HTERT RPE-1 (cell line): ENCODE results near the gene PRSS53.
"Not testable (repeated sequence)": the region's sequence is repeated elsewhere in the genome, so short reads cannot be mapped to it uniquely, and the experiment has no call there.

ENCODE experiments used
- in situ Hi-C: fragments of 300-500 bp; cut with MboI; formaldehyde crosslinking; loops from 4 replicates; pipeline ENCODE4 v1.14.3; 2020; ENCODE audit warnings: low sequenced_read_pairs

Gene PRSS53

DNA sequence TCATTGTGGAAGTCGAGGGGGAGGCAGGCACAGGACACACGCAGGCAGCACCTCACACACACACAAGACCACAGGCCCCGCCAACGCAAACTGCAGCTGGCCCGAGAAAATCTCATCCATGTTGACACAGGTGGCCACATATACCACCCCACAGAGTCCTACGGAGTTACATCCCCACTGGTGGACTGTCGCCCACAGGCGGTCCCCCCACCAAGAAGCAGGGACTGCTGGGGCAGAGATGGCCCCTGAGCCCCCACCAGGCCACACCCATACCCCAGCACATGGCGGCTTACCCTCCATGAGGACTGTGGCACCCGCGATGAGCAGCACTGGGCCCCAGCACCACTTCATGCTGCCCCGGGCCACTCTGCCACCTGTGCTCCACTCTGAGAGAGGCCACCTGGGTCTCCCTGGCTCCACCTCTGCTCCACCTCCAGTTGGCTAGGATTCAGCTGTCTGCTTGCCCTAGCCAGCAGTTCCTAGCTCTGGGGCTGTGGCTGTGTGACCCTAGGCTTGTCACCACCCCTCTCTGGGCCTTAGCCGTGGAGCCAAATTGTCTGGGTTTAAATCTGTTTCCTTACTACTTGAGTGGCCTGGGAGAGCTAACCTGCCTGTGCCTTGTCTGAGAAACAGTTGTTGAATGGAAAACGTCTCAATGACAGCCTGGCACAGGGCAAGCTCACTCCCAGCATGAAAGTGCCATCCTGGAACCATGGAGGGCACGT is at the start of gene PRSS53:
Gene PRSS53 (minus strand): TSS at position 485 of the 725 bp plus-strand sequence. CDS start 134 bp downstream, at position 351.
- in situ Hi-C loops = no loop called here

DNA sequence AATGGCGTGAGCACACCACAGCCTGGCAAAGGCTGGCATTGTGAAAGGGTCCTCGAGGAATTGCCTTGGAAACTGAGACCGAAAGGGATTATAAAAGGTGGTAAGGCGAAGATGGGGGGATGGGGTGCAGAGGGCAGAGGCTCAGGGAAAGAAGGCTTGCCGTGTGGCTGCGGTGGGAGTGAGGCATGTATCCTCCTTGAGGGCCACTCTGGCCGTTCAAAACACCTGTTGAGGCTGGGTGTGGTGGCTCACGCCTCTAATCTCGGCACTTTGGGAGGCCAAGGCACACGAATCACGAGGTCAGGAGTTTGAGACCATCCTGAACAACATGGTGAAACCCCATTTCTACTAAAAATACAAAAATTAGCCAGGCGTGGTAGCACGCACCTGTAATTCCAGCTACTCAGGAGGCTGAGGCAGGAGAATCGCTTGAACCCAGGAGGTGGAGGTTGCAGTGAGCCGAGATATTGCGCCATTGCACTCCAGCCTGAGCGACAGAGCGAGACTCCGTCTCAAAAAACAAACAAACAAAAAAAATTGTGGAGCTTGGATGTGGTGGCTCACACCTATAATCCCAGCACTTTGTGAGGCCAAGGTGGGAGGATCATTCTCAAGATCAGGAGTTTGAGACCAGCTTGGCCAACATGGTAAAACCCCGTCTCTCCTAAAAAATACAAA is 48.2 kb upstream of the PRSS53 start:
- in situ Hi-C loops = not testable (repeated sequence)

DNA sequence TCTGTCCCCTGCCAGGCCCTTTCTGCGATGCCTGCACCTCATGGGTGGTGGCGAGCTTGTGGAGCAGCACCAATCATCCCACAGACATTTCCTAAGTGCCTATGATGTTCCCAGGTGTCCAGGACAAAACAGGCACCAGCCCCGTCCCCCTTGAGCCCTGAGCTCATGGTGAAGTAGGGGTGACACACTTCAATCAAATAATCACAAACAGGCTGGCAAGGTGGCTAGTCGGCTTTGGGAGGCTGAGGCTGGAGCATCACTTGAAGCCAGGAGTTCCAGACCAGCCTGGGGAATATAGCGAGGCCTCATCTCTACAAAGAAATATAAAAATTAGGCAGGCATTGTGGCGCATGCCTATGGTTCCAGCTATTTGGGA is 47.5 kb upstream of the PRSS53 start:
- in situ Hi-C loops = no loop called here

DNA sequence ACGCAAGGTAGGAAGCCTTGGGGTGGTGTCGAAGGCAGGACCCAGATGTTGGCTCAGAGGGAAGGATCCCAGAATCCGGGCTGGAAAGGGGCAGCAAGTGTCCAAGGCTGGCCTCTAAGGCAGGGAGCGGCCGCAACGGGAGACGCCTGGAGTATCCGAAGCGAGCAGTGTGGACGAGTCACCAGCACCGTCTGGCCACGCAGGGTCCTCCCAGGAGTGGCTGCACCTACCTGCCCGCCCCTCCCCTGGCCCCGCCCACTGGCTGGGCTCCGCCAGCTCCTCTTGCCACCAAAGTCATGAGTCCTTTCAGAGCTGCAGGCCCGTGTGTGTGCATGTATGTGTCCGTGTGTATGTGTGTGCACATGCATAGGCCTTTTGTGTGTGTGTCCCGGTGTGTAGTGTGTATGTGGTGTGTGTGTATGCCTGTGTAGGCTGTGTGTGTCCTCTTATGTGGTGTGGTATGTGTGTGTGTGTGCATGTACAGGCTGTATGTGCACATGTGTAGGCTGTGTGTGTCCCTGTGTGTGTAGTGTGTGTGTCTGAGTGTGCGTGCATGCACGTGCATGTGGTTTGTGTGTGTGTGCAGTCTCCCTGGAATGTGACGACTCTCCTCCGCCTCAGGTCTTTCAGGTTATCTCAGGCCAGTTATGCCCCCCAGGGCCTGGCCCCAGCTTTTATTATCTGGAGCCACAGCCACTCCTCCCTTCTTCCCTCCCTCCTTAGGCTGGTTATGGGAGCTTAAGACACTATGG is 47.0 kb upstream of the PRSS53 start, which contains the start of gene PRSS8:
Gene PRSS8 (minus strand): TSS at position 193 of the 752 bp plus-strand sequence. CDS start 229 bp downstream, outside the sequence.
- in situ Hi-C loops = no loop called here

DNA sequence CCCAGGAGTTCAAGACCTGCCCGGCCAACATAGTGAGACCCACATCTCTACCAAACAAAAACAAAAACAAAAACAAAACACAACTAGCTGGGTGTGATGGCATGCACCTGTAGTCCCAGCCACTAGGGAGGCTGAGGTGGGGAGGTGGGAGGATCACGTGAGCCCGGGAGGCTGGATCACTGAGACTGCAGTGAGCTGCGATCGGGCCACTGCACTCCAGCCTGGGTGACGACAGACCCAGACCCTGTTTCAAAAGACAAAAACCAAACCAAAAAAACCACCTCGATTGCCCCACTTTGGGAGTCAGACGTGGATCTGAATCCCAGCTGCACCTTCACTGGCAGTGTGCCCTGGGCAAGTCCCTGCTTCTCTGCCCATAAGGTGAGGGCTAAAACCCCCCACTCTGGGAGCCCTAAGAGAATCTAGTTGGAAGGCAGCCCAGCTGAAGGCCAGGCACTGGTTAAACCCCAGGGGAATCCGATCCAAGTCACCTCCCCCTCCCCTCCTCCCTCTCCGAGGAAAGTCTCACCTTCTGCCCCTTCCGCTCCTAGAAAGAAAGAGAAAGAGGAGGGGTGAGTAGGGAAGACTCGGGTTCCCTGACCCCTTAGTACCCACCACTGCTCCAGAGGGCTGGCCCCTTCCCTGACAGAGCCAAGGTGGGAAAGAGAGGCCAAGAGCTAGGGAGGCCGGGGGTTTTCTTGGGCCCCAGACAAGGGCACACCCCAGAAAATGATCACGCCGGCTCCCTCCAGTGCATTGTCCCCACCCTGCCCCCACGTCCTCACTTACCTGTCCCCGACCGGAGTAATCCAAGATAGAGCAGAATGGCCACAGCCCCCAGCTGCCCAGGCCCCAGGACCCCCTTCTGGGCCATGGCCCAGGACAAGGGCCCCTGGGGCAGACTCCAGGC is 46.1 kb upstream of the PRSS53 start:
- in situ Hi-C loops = no loop called here

DNA sequence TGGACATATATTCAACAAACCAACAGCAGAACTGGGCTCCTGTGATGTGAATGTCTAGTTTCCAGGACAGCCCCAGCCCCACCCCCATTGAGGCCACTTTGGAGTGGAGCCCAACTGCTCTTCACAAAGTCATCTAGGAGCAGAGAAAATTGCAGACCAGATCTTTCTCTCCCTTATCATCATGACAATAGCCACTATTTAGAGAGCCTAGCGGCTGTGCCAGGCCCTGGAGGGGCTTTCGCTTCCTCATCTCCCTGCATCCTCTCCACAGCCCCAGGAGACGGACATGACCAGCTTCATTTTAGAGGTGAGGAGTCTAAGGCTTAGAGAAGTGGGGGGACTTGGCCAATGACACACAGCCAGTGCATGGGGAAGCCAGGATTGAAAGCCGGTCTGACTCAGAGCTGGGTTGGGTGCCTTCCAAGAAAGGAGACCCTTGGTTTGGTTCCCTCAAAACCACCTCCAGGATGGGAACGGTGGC is 45.4 kb upstream of the PRSS53 start:
- in situ Hi-C loops = no loop called here

DNA sequence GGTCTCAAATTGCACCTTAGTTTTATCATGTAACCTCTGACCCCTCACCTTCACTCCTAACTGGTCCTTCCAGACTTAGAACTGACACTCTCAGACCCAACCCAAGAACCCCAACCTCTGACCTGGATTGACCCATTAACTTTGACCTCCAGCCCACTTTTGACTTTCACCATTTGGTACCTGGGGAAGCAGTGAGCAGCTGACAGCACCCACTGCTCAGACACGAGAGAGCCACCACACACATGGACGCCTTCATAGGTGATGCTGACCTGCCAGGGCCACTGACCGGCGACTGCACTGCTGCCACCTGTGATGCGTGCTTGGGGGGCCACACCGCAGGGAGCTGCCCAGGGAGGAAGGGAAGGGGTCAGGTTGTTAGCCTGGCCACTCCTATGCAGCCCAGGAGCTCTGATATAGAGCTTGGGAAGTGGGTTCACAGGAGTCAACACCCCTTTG is 44.3 kb upstream of the PRSS53 start:
- in situ Hi-C loops = no loop called here

DNA sequence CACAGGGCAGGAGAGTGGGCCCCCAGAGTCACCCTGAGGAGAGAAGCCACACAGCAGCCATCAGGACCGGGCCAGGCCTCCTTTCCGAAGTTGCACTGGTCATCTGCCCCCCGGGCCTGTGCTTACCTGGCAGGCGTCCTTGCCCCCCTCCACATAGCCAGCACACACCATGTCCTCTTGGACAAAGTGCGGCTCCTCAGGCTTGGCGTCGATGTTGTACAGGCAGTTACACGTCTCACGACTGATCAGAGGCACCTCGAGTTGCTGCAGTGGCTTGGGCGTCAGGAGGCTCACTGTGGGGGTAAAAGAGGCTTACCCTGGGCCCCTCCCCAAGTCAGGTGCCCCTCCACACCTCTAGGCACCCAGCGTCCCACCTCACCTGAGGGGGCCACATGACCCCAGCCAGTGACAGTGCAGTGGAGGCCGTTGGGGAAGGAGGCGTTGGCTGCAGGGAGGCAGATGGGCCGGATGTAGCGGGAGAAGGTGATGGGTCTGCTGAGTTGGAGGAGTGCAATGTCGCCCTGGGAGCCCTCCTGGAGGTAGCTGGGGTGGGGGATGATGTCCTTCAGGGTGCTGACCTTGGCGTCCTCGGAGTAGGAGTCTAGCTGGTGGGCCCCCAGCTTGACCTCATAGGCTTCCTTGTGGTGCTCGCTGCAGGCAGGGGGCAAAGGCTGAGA is 43.7 kb upstream of the PRSS53 start:
- in situ Hi-C loops = no loop called here

DNA sequence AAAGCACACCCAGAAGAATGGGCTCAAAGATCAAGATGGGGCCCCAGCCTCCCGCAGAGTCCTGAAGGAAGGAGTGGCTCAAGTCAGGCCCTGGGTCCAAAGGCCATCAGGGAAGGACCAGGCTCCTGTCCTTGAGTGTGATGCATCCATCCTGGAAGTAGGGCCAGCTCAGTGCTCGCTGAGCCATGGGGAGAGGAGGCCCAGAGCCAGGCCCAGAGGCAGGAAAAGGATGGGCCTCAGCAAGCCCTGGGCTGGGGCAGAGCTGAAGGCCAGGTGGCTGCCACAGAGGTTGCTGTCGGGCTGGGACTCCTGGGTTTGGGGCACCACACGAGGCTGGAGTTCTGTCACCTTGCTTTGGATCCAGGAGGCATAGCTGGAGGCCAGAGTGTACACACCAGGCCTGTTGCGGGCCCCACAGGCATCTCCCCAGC is 43.1 kb upstream of the PRSS53 start:
- in situ Hi-C loops = no loop called here

DNA sequence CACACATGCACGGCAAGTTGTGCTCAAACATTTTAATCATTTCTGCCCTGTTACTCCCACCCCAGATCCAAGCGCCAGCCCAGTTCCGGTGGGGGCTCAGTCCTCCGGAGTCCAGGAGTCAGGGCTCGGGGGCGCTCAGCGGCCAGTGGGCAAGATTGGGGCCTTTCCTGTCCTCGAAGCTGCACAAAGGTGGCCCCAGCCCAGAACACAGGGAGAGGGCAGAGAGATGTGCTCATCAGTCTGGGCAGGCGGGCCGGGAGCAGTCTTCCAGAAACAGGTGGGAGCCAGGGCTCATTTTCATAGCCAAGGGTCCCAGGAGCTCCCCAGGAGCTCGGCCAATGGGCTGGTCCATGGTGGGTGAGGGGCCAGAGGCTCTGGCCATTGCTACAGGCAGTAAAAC is 42.7 kb upstream of the PRSS53 start:
- in situ Hi-C loops = no loop called here

DNA sequence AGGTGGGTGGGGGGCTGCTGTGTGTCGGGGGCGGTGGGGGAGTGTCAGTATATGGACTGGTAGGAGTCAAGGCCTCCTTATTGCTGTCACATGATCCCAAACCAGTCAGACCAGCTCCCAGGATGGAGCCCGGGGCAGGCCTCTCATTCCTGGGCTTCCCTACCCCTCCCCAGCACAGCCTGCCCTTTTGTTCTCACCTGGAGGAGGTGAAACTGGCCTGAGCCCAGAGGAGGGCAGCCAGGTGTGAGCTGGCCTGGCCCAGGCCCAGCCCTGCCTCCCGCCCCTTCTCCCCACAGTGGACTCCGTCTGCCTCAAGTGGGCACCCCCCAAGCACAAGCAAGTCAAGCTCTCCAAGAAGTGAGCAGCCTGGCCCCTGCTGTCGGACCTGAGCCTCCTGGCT is 42.2 kb upstream of the PRSS53 start:
- in situ Hi-C loops = no loop called here

DNA sequence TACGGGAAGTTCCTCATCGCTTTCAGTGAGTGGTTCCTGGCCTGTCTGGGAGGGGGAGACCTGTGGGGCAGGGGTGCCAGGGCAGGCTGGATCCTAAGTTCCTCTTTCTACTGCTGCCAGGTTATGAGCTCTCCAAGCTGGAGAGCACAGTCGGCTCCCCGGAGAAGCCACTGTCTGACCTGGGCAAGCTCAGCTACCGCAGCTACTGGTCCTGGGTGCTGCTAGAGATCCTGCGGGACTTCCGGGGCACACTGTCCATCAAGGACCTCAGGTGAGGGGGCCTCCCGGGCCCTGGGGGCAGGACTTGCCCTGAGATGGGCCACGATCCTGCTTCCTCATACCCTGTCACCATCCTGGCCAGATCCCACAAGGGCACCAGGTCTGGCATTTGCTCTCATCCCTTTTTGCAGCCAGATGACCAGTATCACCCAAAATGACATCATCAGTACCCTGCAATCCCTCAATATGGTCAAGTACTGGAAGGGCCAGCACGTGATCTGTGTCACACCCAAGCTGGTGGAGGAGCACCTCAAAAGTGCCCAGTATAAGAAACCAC is 41.7 kb upstream of the PRSS53 start:
- in situ Hi-C loops = no loop called here

DNA sequence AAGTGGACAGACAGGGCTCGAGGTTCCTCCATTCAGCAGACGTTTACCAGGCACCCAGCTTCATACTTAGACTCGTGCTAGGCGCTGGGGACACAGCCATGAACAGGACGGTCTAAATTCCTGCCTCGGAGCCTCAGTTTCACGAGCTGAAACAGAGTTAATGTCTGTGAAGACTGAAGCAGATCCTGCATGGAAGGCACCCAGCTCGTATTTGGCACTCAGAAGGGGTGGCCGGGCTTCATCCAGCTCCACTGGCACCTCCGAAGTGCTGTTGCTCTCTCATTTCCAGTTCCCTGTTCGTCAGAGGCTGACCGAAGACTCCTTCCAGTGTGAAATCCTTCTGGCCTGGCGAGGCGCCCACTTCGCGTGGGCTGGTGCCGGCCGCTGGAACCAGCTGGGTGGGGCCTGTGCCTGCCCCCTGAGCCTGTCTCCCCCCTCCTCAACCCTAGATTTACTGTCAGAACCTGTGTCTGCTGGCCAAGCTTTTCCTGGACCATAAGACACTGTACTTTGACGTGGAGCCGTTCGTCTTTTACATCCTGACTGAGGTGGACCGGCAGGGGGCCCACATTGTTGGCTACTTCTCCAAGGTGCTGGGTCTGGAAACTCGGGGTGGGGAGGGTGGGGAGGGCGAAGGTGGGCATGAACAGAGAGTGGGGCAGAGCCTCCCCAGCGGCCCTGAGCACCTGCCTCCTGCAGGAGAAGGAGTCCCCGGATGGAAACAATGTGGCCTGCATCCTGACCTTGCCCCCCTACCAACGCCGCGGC is 41.0 kb upstream of the PRSS53 start:
- in situ Hi-C loops = no loop called here

DNA sequence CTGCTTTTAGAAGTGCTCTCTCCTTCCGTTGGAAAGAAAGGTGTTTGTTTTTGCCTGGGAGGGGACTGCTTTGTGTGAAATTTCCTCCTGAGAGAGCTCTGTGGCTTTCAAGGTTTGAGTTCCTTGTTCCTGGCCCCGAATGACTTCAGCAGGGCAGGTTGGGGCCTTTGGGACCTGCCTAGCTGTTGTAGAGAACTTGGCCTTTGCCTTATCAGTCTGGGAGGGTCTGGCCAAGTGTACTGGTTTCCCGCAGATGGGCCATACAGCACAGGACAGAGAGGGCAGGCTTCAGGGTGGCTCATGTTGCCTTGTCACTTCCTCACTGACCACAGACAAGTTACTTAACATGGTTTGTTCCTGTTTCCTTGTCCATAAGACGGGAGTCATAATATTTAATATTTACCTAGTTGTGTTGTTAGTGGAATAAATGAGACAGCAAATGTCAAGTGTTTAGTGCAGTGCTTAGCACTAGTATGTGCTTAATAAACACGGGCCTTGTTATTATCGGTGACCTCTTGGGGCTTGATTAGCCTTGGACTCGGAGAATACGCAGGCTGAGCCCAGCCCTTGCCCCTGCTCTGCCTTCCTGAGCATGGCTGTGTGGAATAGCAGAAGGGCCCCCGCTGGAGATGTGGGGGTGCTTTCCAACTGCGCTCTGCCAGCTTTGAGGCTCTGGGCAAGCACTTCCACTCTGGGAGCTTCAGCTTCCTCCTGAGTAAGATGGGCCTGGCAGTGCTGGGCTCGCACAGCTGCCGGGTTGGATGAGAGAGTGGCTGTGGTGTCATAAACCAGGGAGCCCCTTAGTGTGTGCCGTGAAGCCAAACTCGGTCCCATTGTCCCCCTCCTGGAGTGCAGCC is 40.2 kb upstream of the PRSS53 start:
- in situ Hi-C loops = no loop called here

DNA sequence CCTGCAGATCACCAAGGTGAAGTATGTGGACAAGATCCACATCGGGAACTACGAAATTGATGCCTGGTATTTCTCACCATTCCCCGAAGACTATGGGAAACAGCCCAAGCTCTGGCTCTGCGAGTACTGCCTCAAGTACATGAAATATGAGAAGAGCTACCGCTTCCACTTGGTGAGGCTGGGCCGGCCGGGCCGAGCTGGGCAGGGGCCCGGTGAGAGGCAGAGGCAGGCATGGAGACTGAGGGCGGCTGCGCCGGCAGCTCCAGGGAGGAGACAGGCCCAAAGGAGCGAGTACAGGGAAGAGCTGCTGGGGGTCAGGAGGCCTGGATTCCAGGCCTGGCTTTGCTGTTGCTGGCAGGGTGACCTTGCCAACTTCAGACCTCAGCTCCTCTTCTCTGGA is 38.4 kb upstream of the PRSS53 start:
- in situ Hi-C loops = no loop called here

DNA sequence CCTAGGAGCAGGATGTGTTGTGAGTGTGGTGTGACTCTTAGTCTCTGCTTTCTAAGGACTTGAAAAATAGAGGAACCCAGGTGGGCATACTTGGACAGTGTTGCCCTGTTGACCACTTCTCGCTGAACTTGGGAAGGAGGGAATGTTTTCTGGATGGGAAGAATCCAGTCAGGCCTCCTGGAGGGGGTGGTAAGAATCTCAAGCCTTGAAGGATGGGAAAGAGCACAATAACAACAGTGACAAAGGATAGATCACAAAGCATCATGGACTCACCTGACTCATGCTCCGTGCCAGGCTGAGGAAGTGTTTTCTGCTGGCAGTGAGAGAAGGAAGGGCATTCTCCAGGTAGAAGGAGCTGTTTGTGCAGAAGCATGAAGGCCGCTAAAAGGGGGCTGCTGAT is 37.1 kb upstream of the PRSS53 start:
- in situ Hi-C loops = no loop called here

DNA sequence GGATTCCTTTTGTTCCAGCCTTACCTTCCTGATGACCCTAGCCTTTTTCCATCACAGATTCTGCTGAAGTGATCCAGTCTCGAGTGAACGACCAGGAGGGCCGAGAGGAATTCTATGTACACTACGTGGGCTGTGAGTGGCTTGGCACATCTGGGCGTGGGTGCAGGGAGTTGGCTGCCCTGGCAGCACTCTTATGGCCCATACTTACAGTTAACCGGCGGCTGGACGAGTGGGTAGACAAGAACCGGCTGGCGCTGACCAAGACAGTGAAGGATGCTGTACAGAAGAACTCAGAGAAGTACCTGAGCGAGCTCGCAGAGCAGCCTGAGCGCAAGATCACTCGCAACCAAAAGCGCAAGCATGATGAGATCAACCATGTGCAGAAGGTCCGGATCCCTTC is 31.4 kb upstream of the PRSS53 start:
- in situ Hi-C loops = no loop called here
